RWPE2 (cell line): Measurements from ENCODE around the gene THRB.

Source experiments
- ATAC-seq: fragments of 200-7000 bp; cut with Tn5 transposase; 3 replicates; pipeline ENCODE4 v1.9.1; 2021; ENCODE audit warnings: low read depth
- DNase-seq: peaks from one replicate; pipeline ENCODE4 v3.0.0-alpha.2; 2020; ENCODE audit warnings: low spot score
- H3K27ac ChIP-seq: fragments of 450-650 bp; 2 replicates; pipeline ENCODE4 v1.5.1; 2017; ENCODE audit warnings: mild to moderate bottlenecking; ENCODE audit not compliant: poor library complexity, severe bottlenecking
- H3K27me3 ChIP-seq: fragments of 250-450 bp; sonication (Bioruptor Pico); 2 replicates; pipeline ENCODE4 v1.5.1; 2021; ENCODE audit warnings: mild to moderate bottlenecking, moderate library complexity; ENCODE audit not compliant: insufficient read depth, poor library complexity, severe bottlenecking
- H3K36me3 ChIP-seq: fragments of 250-450 bp; sonication (Bioruptor Pico); 2 replicates; pipeline ENCODE4 v1.5.1; 2020; ENCODE audit warnings: low read depth, mild to moderate bottlenecking, moderate library complexity
- H3K4me1 ChIP-seq: fragments of 250-450 bp; sonication (Bioruptor Pico); 2 replicates; pipeline ENCODE4 v1.5.1; 2021; ENCODE audit warnings: mild to moderate bottlenecking, moderate library complexity; ENCODE audit not compliant: insufficient read depth, poor library complexity, severe bottlenecking
- H3K4me3 ChIP-seq: fragments of 250-450 bp; sonication (Bioruptor Pico); 2 replicates; pipeline ENCODE4 v1.5.1; 2021; ENCODE audit warnings: mild to moderate bottlenecking, moderate library complexity; ENCODE audit not compliant: severe bottlenecking
- H3K9me3 ChIP-seq: fragments of 250-450 bp; sonication (Bioruptor Pico); 2 replicates; pipeline ENCODE4 v1.5.1; 2021; ENCODE audit warnings: mild to moderate bottlenecking, moderate library complexity; ENCODE audit not compliant: severe bottlenecking
- TF ChIP-seq, protein P1 (sequence below): fragments of 450-650 bp; IDR thresholded peaks from one replicate; pipeline ENCODE4 v1.5.1; 2017; ENCODE audit warnings: mild to moderate bottlenecking, moderate library complexity; ENCODE audit not compliant: poor library complexity, severe bottlenecking

THRB gene

DNA sequence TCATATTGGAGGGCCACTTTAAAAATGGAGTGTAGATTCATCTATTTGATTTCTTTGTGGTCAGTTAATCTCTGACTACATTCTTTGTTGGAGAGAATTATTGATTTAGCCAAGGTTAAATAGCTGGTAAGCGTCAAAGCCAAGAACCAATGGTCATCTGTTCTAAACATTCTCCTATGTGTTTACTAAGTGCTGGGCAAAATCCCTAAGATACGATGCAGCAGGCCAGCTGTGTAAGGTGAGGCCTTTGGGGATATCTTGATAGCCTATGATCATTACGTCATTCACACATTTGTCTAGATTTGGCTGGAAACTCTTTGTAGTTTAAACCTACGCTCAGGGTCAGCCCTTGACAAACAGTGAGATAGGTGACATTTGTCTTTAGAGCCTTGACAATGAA, 313.4 kb downstream of the THRB start:
- TF ChIP-seq, protein P1, sequence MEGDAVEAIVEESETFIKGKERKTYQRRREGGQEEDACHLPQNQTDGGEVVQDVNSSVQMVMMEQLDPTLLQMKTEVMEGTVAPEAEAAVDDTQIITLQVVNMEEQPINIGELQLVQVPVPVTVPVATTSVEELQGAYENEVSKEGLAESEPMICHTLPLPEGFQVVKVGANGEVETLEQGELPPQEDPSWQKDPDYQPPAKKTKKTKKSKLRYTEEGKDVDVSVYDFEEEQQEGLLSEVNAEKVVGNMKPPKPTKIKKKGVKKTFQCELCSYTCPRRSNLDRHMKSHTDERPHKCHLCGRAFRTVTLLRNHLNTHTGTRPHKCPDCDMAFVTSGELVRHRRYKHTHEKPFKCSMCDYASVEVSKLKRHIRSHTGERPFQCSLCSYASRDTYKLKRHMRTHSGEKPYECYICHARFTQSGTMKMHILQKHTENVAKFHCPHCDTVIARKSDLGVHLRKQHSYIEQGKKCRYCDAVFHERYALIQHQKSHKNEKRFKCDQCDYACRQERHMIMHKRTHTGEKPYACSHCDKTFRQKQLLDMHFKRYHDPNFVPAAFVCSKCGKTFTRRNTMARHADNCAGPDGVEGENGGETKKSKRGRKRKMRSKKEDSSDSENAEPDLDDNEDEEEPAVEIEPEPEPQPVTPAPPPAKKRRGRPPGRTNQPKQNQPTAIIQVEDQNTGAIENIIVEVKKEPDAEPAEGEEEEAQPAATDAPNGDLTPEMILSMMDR = no peak
- Histone ChIP-seq H3K4me3 (no peak overlapping the region), H3K27me3 (no peaks in the 10 kb centered on the region), H3K27ac (no peak overlapping the region), H3K4me1 (no peaks in the 10 kb centered on the region), H3K9me3 (no peaks in the 10 kb centered on the region), H3K36me3 (no peaks in the 10 kb centered on the region)
- DNase-seq (no peak), ATAC-seq (no peak)

DNA sequence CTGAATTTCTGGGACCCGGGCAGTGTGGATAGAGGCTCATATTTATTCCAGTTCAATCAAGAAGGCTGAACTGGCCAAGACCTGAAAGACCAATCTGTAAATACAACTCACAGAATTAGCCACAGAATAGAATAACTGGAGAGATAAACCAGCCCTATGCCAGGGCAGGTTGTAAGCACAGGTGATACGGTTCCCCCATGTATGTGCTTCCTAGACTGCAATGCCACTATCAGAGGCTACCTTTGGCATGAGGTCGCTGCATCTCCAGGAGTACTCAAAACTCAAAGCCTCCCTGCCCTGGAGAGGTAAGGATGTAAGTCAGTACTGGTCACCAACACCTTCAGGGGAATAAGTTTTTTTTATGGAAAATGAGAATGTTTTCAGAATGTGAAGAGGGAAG, 314.0 kb downstream of the THRB start:
- H3K27me3 ChIP-seq = no peaks in the 10 kb centered on the region
- H3K36me3 ChIP-seq = no peaks in the 10 kb centered on the region
- no peaks in the 10 kb centered on the region for H3K4me1 ChIP-seq
- no peak for DNase-seq
- ATAC-seq = no peak
- H3K27ac ChIP-seq = no peak overlapping the region
- no peak overlapping the region for H3K4me3 ChIP-seq
- no peaks in the 10 kb centered on the region for H3K9me3 ChIP-seq
- TF ChIP-seq, protein P1 = no peak

DNA sequence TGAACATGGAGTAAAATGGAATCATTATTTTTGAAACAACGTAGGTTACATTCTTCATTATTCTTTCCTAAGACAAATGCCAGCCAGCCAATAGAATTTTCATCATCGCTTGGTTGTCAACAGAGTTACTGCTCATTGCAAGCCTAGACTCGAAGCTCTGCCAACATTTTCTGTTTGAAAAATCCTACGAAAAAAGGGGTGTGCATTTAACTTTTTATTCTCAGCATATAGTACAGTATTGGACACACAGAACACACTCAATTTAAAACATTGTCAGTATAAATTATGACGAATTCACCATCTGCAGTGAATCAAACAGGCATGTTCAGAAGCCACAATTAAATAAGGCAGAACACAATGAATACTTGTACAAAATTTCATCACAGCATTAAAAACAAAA, 317.4 kb downstream of the THRB start:
- TF ChIP-seq, protein P1 = no peak
- H3K36me3 ChIP-seq = no peaks in the 10 kb centered on the region
- ATAC-seq = no peak
- H3K9me3 ChIP-seq = no peaks in the 10 kb centered on the region
- H3K4me1 ChIP-seq = no peaks in the 10 kb centered on the region
- DNase-seq = no peak
- no peak overlapping the region for H3K4me3 ChIP-seq
- no peak overlapping the region for H3K27ac ChIP-seq
- H3K27me3 ChIP-seq = no peaks in the 10 kb centered on the region

DNA sequence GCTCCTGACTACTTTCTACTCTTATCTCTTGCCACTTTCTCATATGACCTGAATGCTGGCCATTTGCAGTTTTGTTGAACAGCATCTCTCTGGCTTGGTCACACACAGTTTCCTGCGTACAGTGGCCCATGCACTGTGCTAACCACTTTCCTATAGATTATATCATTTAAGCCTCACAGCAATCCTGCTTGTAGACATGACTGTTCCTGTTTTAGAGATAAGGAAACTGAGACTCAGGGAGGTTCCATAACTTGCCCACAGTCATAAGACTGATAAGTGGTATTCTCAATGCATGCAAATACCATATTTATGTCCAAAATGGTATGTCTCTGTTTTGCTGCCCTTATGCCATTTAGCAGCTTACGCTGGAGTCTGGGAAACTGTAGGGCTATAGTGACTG, 320.0 kb downstream of the THRB start:
- ATAC-seq = no peak
- no peak overlapping the region for H3K4me3 ChIP-seq

DNA sequence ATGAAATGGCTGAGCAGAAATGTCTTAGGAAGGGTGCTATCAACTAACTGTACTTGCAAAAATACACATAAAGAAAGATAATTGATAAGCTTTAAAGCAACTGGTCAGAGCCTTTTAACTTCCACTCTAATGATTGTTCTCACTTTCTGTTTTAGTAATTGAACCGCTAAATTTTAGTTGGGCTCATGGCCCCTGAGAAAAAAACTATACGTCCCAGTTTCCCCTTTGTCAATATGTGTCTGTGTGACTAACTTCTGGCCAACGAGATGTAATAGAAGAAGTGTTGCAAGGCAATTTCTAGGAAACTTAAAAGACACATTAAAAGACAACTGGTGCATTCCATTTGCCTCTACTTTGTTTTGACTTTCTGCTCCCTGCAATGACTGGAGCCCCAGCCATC, 325.7 kb downstream of the THRB start:
- Histone ChIP-seq H3K27me3 (no peaks in the 10 kb centered on the region), H3K4me3 (no peak overlapping the region), H3K36me3 (no peaks in the 10 kb centered on the region), H3K4me1 (no peaks in the 10 kb centered on the region), H3K27ac (no peak overlapping the region), H3K9me3 (no peaks in the 10 kb centered on the region)
- ATAC-seq (no peak), DNase-seq (no peak)
- TF ChIP-seq, protein P1 = no peak

More for the DNA sequence above, 320.0 kb downstream of the THRB start:
- no peak overlapping the region for H3K27ac ChIP-seq
- TF ChIP-seq, protein P1 = no peak
- H3K27me3 ChIP-seq = no peaks in the 10 kb centered on the region
- no peaks in the 10 kb centered on the region for H3K4me1 ChIP-seq
- H3K36me3 ChIP-seq = no peaks in the 10 kb centered on the region
- no peaks in the 10 kb centered on the region for H3K9me3 ChIP-seq
- DNase-seq = no peak
